Panc1 (cell line): Measurements from ENCODE around the gene PTP4A2.

Experiments used
- CTCF ChIP-seq: fragments of 450-650 bp; IDR thresholded peaks from 2 replicates; pipeline ENCODE4 v1.5.1; 2017; ENCODE audit warnings: mild to moderate bottlenecking
- POLR2AphosphoS5 ChIP-seq: IDR thresholded peaks from 2 replicates; pipeline ENCODE4 v1.6.1; 2012; ENCODE audit warnings: mild to moderate bottlenecking, low read depth, low read length, moderate library complexity
- SIN3A ChIP-seq: IDR thresholded peaks from 2 replicates; pipeline ENCODE4 v1.6.1; 2012; ENCODE audit warnings: low read depth, mild to moderate bottlenecking, low read length, moderate library complexity, borderline replicate concordance; ENCODE audit not compliant: insufficient read depth

- TF ChIP-seq CTCF (no peak), POLR2AphosphoS5 (no peak), SIN3A (no peak)
Observed at GRCh38 chr1:31875636-31876236, 62.4 kb downstream of the PTP4A2 start.
